Measurements from ENCODE around the gene C12orf56.
A peak's percentile ranks its signal among the peaks of the same experiment; 100 is the strongest.

C12orf56 gene, protein sequence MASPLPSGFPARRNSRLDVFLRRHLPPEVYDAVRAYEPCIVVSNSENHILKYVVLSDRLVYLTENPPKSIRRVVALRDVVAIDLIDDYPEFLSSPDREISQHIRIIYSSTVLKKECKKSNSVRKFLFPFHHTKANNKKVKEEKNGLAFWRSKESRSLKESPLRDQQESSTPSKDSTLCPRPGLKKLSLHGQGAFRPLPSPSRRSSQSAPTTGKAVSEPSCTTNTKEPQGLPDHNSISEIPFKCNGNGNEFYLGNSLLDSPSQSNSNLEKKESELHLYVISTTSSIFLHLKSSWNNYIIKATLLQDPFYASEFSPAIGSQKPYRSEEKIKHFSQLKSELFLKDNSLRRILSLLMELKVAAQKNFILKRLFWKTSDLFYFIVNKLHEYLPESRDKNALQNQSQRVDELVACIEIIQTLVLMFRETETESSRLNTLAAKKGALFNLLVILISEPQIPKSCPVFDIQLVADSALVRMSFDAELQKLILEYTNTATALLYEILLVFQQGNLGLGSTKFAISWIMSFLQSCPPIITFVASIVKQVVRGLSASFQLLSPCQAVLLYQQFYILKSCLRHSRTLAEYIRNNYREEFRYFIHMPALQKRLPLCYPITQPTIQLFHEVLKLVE

DNA sequence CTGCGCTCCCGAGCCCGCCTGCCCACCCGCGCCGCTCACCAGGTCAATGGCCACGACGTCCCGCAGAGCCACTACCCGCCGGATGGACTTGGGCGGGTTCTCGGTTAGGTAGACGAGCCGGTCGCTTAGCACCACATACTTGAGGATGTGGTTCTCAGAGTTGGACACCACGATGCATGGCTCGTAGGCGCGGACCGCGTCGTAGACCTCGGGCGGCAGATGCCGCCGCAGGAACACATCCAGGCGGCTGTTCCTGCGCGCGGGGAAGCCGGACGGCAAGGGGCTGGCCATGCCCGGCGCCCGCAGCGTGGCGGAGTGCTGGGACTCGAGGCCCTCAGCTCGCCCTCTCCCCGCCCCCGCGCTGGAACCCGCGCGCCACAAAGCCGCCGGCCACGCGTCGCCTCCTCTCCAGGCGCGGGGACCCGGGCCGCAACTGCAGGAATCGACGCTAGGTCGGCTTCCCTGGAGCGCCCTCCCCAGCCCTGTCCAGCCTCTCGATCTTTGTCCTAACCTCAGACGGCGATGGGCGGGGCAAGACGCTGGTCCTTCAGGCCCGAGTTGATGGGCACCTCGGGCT lies at the start of gene C12orf56:
Gene C12orf56, minus strand, starts transcription at position 484 of the 577 bp plus-strand sequence. Its CDS starts 193 bp downstream, at position 291.
- no peak within 1 kb of the TSS for H3K27ac ChIP-seq
- TF ChIP-seq ZFX (IDR thresholded peaks at IDR 0.05; ENCODE audit: borderline replicate concordance): no peak
- TF ChIP-seq, protein P1, sequence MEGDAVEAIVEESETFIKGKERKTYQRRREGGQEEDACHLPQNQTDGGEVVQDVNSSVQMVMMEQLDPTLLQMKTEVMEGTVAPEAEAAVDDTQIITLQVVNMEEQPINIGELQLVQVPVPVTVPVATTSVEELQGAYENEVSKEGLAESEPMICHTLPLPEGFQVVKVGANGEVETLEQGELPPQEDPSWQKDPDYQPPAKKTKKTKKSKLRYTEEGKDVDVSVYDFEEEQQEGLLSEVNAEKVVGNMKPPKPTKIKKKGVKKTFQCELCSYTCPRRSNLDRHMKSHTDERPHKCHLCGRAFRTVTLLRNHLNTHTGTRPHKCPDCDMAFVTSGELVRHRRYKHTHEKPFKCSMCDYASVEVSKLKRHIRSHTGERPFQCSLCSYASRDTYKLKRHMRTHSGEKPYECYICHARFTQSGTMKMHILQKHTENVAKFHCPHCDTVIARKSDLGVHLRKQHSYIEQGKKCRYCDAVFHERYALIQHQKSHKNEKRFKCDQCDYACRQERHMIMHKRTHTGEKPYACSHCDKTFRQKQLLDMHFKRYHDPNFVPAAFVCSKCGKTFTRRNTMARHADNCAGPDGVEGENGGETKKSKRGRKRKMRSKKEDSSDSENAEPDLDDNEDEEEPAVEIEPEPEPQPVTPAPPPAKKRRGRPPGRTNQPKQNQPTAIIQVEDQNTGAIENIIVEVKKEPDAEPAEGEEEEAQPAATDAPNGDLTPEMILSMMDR (IDR thresholded peaks at IDR 0.05): peak; percentile 38

DNA sequence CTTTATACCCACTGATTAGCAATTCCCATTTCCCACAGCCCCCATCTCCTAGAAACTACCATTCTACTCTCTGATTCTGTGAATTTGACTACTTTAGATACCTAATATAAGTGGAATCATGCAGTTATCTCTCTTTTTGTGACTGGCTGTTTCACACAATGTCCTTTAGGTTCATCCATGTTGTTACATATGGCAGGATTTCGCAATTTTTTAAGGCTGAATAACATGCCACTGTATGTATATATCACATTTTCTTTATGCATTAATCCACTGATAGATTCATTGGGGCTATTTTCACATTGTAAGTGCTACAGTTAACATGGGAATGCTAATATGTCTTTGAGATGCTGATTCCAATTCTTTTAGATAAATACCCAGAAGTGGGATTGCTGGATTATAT lies 49.5 kb upstream of the C12orf56 start:
- no peak overlapping the region for H3K27ac ChIP-seq
- TF ChIP-seq, protein P1 (IDR thresholded peaks at IDR 0.05): no peak
- TF ChIP-seq ZFX (IDR thresholded peaks at IDR 0.05; ENCODE audit: borderline replicate concordance): no peak

DNA sequence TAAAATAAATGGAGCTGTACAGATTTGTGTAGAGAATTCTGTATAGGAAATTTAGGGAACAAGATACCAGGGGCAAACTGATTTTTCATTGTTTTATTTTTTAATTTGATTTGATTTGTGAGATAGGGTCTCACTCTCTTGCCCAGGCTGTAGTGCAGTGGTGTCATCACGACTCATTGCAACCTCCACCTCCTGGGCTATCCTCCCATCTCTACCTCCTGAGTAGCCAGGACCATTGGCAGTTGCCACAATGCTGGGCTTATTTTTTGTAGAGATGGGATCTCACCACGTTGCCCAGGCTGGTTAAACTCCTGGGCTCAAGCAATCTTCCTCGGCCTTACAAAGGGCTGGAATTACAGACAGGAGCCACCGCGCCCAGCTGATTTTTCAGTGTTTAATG lies 43.4 kb upstream of the C12orf56 start:
- TF ChIP-seq ZFX (IDR thresholded peaks at IDR 0.05; ENCODE audit: borderline replicate concordance): no peak
- TF ChIP-seq, protein P1 (IDR thresholded peaks at IDR 0.05): no peak

DNA sequence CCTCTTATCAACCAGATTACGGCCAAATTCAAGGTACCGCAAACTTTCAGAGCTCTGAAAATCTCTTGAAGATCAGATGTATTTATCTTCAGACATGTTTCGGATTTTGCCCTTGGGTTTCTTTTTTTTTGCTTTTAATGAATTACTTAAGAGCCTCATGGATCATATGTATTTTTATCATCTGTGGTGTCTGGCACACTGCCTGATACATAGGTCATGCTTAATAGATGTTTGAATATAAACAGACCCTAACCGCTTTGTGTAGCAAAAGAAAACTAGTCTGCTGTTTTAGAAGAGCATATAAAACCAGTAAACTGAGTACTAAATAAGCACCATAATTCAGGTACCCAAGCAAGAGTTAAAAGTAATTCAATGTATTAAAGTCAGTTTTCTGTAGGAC lies 41.2 kb upstream of the C12orf56 start:
- H3K27ac ChIP-seq: no peak overlapping the region
- TF ChIP-seq ZFX (IDR thresholded peaks at IDR 0.05; ENCODE audit: borderline replicate concordance): no peak
- TF ChIP-seq, protein P1 (IDR thresholded peaks at IDR 0.05): no peak

More for the DNA sequence above, 43.4 kb upstream of the C12orf56 start:
- H3K27ac ChIP-seq: no peak overlapping the region

DNA sequence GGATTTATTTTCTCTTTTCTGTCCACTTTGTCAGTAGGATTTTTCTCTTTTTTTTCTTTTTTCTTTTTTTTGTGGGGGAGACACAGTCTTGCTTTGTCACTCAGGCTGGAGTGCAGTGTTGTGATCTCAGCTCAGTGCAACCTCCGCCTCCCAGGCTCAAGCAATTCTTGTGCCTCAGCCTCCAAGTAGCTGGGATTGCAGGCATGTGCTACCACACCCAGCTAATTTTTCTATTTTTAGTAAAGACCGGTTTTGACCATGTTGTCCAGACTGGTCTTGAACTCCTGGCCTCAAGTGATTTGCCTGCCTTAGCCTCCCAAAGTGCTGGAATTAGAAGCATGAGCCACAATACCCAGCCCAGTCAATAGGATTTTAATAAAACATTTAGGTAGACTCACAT lies 40.3 kb upstream of the C12orf56 start:
- H3K27ac ChIP-seq: no peak overlapping the region

DNA sequence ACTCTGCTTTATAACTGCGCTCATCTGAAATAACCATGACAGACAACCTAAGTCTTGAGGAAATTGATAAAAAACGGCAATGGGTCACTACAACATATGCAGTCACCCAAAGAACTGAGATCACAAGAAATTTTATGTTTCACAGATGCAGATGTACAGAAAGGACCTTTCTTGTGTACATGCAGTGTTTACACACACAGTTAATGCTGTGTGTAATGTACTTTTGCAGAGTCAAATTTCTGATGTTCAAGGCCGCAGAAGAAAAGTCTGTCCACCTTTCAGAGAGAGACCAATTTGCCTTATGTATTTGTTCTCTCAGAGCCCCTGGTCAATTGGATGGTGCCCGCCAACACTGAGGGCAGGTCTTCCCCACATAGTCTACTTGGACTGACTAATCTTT lies 38.4 kb upstream of the C12orf56 start:
- TF ChIP-seq, protein P1 (IDR thresholded peaks at IDR 0.05): no peak
- TF ChIP-seq ZFX (IDR thresholded peaks at IDR 0.05; ENCODE audit: borderline replicate concordance): no peak
- peak overlapping the region; percentile 22 for H3K27ac ChIP-seq

More for the DNA sequence above, 40.3 kb upstream of the C12orf56 start:
- TF ChIP-seq, protein P1 (IDR thresholded peaks at IDR 0.05): no peak
- no peak for TF ChIP-seq ZFX (IDR thresholded peaks at IDR 0.05; ENCODE audit: borderline replicate concordance)

Measured in 22Rv1 (cell line).